ENCODE results near the gene GPATCH2. TPM values are rescaled to one million over a fixed set of nuclear protein-coding genes. Genes with fewer than 3 reads are reported as not detected.
"Not testable (repeated sequence)": the region's sequence is repeated elsewhere in the genome, so short reads cannot be mapped to it uniquely, and the experiment has no call there.

GPATCH2 gene
- total RNA-seq, 1 donor from 2014 or later, result 23.0 TPM

DNA sequence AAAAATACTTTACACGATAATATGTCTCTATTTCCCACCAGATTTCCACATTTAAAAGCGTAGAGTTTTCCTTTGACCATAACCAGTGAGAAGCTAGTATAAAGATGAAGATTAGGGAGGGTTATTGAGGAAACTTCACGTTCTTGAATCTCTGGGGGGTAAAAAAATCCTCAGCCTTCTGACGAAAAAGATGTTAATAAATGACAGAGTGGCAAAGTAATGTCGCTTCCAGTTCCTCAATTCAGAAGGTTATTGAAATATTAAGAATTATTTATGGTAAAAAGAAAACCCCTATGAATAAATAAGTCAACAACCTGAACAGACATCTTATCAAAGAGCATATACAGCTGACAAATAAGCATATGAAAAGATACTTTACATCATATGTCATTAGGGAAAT lies 241.0 kb downstream of the GPATCH2 start:
- no peaks in the 10 kb centered on the region for H3K9me3 Mint-ChIP-seq

DNA sequence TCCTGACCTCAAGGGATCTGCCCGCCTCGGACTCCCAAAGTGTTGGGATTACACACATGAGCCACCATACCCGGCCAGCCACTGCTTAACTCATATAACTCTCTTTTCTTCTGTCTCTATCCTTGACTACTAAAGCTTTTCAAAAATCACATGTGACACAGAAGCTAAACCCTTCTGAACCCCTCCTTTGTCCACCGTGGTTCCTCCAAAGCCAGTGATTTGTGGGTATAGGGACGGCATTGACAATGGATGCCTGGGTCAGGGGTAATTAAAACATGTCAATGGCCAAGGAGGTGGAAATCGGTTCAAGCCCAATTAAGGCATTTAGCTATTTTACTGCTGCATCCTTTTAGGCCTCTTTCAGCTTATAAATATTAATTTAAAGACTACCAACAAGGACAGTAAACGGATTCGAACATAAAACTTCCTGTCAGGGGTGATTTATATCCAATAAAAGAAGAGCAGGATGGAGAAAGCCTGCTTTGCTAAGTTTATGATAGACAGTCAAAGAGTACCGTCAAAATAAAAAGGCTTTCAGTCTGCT lies 242.3 kb downstream of the GPATCH2 start:
- H3K36me3 Mint-ChIP-seq, result no peaks in the 10 kb centered on the region
- no peak for DNase-seq (ENCODE audit: low spot score in 2 of 2, unreplicated experiment in 2 of 2)
- H3K4me1 Mint-ChIP-seq, result peaks cover 2% of the 10 kb centered on the region
- no peak overlapping the region for H3K27ac Mint-ChIP-seq
- peaks cover 7% of the 10 kb centered on the region for H3K9me3 Mint-ChIP-seq
- no peak for TF ChIP-seq CTCF (IDR thresholded peaks at IDR 0.05; ENCODE audit: unreplicated experiment)
- H3K27me3 Mint-ChIP-seq (ENCODE audit: low read depth), result peaks cover 4% of the 10 kb centered on the region
- H3K4me3 Mint-ChIP-seq, result no peak overlapping the region

More for the DNA sequence above, 241.0 kb downstream of the GPATCH2 start:
- peaks cover 7% of the 10 kb centered on the region for H3K27me3 Mint-ChIP-seq (ENCODE audit: low read depth)
- DNase-seq (ENCODE audit: low spot score in 2 of 2, unreplicated experiment in 2 of 2), result no peak
- H3K27ac Mint-ChIP-seq, result no peak overlapping the region
- no peak for TF ChIP-seq CTCF (IDR thresholded peaks at IDR 0.05; ENCODE audit: unreplicated experiment)
- H3K4me1 Mint-ChIP-seq, result peaks cover 2% of the 10 kb centered on the region
- no peak overlapping the region for H3K4me3 Mint-ChIP-seq
- no peaks in the 10 kb centered on the region for H3K36me3 Mint-ChIP-seq

DNA sequence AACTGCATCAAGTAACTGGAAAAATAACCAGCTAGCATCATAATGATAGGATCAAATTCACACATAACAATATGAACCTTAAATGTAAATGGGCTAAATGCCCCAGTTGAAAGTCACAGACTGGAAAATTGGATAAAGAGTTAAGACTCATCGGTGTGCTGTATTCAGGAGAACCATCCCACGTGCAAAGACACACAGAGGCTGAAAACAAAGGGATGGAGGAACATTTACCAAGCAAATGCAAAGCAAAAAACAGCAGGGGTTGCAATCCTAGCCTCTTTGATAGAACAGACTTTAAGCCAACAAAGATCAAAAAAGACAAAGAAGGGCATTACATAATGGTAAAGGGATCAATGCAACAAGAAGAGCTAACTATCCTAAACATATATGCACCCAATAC lies 249.1 kb downstream of the GPATCH2 start:
- not testable (repeated sequence) for H3K4me3 Mint-ChIP-seq; H3K27me3 Mint-ChIP-seq (ENCODE audit: low read depth); H3K36me3 Mint-ChIP-seq; DNase-seq (ENCODE audit: low spot score in 2 of 2, unreplicated experiment in 2 of 2); H3K27ac Mint-ChIP-seq; H3K4me1 Mint-ChIP-seq
- H3K9me3 Mint-ChIP-seq, result peaks cover 49% of the 10 kb centered on the region

- not testable (repeated sequence) for H3K4me1 Mint-ChIP-seq; DNase-seq (ENCODE audit: low spot score in 2 of 2, unreplicated experiment in 2 of 2); H3K27ac Mint-ChIP-seq; H3K4me3 Mint-ChIP-seq; H3K27me3 Mint-ChIP-seq (ENCODE audit: low read depth); H3K36me3 Mint-ChIP-seq
- H3K9me3 Mint-ChIP-seq, result peaks cover 53% of the 10 kb centered on the region
Observed at GRCh38 chr1:217379804-217380203, 251.1 kb downstream of the GPATCH2 start.

DNA sequence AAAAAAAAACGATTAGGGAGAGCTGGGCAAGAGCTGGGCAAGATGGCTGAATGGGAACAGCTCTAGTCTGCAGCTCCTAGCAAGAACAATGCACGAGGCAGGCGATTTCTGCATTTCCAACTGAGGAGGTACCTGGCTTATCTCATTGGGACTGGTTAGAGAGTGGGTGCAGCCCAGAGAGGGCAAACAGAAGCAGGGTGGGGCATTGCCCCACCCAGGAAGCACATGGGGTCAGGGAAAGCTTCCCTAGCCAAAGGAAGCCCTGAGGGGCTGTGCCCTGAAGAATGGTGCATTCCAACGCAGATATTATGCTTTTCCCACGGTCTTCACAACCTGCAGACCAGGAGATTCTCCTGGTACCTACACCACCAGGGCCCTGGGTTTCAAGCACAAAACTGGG lies 251.6 kb downstream of the GPATCH2 start:
- H3K4me1 Mint-ChIP-seq, result no peaks in the 10 kb centered on the region
- no peak overlapping the region for H3K27ac Mint-ChIP-seq
- H3K27me3 Mint-ChIP-seq (ENCODE audit: low read depth), result peaks cover 1% of the 10 kb centered on the region
- no peak for DNase-seq (ENCODE audit: low spot score in 2 of 2, unreplicated experiment in 2 of 2)
- H3K9me3 Mint-ChIP-seq, result peaks cover 53% of the 10 kb centered on the region
- no peak for TF ChIP-seq CTCF (IDR thresholded peaks at IDR 0.05; ENCODE audit: unreplicated experiment)
- H3K4me3 Mint-ChIP-seq, result no peak overlapping the region
- no peaks in the 10 kb centered on the region for H3K36me3 Mint-ChIP-seq

Other genes starting within 250 kb of the GPATCH2 start
- 1.5 to 2.9 TPM (median 2.3 TPM) in 3 replicates for gene SPATA17, start 254 bp upstream of the GPATCH2 start, total RNA-seq

Measured in mesothelial cell of epicardium (in vitro differentiated cells).